Measurements from ENCODE around the gene HCRTR1. TPM values are rescaled to one million over a fixed set of nuclear protein-coding genes. Genes with fewer than 3 reads are reported as not detected.
A peak's percentile ranks its signal among the peaks of the same experiment; 100 is the strongest.

Gene HCRTR1
- total RNA-seq, 1 donor from 2014 or later = not detected

DNA sequence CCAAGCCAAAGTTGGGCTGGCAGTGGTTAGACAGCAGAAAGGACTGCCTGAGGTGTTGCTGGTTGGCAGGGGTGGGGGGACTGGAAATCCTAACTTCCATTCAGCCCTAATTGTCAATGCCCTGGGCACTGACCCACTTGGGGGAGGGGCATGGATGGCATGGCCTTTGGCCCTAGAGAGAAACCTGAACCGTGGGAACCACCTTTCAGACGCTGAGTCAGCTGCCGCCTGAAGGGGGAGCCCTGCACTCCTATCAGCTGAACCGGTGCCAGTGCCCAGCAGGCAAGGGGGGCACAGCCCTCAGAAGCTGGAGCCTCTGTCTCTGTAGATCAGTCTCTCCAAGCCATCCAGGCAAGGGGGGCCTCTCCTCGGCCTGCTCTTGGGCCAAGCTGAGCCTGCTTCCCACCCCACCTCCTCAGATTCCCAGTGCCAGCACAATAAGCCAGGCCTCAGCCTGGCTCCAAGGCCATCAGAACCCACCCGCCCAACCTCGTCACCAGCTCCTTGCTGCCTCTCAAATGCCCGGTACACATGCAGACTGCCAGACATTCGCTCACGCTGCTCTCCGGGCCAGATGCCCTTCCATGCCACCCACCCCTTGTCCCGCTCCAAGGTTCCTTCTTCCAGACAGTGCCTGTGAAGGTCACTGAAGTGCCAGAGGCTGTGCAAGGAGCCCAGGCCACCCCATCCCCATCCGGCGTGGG is 29.6 kb upstream of the HCRTR1 start:
- H3K9me3 Mint-ChIP-seq (ENCODE audit: low read depth) = no peaks in the 10 kb centered on the region
- TF ChIP-seq, protein P1, sequence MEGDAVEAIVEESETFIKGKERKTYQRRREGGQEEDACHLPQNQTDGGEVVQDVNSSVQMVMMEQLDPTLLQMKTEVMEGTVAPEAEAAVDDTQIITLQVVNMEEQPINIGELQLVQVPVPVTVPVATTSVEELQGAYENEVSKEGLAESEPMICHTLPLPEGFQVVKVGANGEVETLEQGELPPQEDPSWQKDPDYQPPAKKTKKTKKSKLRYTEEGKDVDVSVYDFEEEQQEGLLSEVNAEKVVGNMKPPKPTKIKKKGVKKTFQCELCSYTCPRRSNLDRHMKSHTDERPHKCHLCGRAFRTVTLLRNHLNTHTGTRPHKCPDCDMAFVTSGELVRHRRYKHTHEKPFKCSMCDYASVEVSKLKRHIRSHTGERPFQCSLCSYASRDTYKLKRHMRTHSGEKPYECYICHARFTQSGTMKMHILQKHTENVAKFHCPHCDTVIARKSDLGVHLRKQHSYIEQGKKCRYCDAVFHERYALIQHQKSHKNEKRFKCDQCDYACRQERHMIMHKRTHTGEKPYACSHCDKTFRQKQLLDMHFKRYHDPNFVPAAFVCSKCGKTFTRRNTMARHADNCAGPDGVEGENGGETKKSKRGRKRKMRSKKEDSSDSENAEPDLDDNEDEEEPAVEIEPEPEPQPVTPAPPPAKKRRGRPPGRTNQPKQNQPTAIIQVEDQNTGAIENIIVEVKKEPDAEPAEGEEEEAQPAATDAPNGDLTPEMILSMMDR (IDR thresholded peaks at IDR 0.05; ENCODE audit: unreplicated experiment) = peak; percentile 64
- H3K4me1 Mint-ChIP-seq (ENCODE audit: low read depth) = peaks cover 1% of the 10 kb centered on the region
- peak overlapping the region; percentile 81 for H3K27ac Mint-ChIP-seq
- H3K27me3 Mint-ChIP-seq = peaks cover 39% of the 10 kb centered on the region
- no peaks in the 10 kb centered on the region for H3K36me3 Mint-ChIP-seq (ENCODE audit: insufficient read depth)
- no peak for DNase-seq (ENCODE audit: low spot score, unreplicated experiment)
- no peak overlapping the region for H3K4me3 Mint-ChIP-seq (ENCODE audit: low read depth)

DNA sequence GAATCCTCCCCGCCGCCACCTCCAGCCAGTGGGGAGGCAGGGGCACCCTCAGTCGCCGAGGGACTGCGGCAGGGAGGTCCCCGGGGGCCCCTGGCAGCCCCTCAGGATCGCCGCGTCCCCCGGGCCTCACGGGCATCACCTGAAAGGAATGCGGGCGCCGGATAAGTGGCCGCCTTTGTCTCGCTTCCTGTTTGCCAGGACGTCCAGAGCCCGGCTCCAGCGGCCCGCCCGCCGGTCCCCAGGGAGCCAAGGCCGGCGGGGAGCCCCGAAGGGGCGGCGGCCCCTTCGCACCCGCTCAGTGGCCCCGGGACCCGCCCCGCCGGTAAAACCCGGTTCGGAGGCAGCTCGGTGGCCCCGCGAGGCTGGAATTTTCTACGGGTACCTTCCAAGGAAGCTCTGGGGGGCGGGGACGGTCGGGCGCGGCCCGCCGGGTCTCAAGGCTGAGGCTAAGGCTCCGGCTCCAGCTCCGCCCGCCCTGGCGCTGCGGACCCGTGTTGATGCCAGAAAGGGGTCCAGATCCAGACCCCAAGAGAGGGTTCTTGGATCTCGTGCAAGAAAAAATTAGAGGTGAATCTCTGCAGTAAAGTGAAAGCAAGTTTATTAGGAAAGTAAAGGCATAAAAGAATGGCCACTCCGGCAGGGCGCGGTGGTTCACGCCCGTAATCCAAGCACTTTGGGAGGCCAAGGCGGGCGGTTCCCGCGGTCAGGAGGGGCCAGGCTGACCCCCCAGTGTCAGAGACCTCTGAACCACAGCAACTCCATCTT is 28.6 kb upstream of the HCRTR1 start:
- no peaks in the 10 kb centered on the region for H3K9me3 Mint-ChIP-seq (ENCODE audit: low read depth)
- H3K36me3 Mint-ChIP-seq (ENCODE audit: insufficient read depth) = no peaks in the 10 kb centered on the region
- H3K4me3 Mint-ChIP-seq (ENCODE audit: low read depth) = no peak overlapping the region
- TF ChIP-seq, protein P1 (IDR thresholded peaks at IDR 0.05; ENCODE audit: unreplicated experiment) = no peak
- no peak overlapping the region for H3K27ac Mint-ChIP-seq
- peaks cover 40% of the 10 kb centered on the region for H3K27me3 Mint-ChIP-seq
- no peak for DNase-seq (ENCODE audit: low spot score, unreplicated experiment)
- peaks cover 1% of the 10 kb centered on the region for H3K4me1 Mint-ChIP-seq (ENCODE audit: low read depth)

DNA sequence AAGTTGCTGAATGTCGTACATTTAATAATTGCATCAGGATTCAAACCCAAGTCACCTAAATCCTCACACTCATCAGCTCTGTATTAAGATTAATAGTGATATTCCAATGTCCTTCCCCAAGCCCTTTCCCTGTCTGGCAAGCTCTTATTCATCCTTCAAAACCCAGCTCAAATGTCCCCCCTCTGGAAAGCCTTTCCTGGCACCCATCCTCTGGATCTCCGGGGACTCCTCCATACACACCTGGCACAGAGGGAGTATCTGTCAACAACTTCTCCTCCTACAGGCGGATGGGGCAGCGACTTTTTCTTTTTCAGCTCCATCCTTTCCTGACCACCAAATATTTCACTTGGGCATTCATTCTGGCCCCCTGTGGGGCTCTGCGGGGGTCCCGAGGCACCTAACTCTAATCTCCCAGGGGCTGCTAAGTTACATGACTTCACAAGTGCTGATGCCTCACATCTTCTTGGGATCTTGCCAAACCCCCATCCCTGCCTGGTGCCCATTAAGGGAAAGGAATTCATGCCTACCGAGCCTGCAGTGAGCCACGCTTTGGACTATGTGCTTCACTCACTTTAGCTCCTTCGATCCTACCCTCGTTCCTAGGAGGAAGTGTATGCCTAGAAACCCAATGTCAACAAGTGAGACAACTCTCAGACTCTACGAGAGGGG is 25.9 kb upstream of the HCRTR1 start:
- DNase-seq (ENCODE audit: low spot score, unreplicated experiment) = no peak
- Mint-ChIP-seq H3K27ac (no peak overlapping the region), H3K4me3 (ENCODE audit: low read depth) (no peak overlapping the region), H3K27me3 (peaks cover 41% of the 10 kb centered on the region), H3K4me1 (ENCODE audit: low read depth) (peaks cover 1% of the 10 kb centered on the region), H3K36me3 (ENCODE audit: insufficient read depth) (no peaks in the 10 kb centered on the region), H3K9me3 (ENCODE audit: low read depth) (no peaks in the 10 kb centered on the region)
- TF ChIP-seq, protein P1 (IDR thresholded peaks at IDR 0.05; ENCODE audit: unreplicated experiment) = no peak

DNA sequence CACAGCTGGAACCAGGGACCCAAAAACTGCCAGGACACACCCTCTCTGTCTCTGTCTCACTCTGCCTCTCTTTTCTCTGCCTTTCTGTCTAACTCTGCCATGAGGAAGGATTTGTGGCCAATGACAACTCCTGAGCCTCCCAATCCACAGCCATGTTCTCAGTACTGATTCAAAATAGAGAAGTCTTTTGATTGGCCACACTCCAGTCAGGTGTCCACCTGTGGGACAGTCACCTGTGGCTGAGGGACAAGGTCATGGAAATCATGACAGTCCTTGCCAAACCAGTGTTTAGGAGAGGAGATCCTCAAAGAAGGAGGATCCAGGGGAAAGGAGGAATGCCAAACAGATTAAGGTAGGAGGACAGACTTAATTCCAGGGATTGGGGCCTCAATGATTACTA is 25.4 kb upstream of the HCRTR1 start:
- Mint-ChIP-seq H3K9me3 (ENCODE audit: low read depth) (no peaks in the 10 kb centered on the region), H3K27ac (no peak overlapping the region), H3K4me1 (ENCODE audit: low read depth) (peaks cover 1% of the 10 kb centered on the region), H3K36me3 (ENCODE audit: insufficient read depth) (no peaks in the 10 kb centered on the region), H3K4me3 (ENCODE audit: low read depth) (no peak overlapping the region), H3K27me3 (peaks cover 41% of the 10 kb centered on the region)
- no peak for DNase-seq (ENCODE audit: low spot score, unreplicated experiment)
- TF ChIP-seq, protein P1 (IDR thresholded peaks at IDR 0.05; ENCODE audit: unreplicated experiment) = no peak

DNA sequence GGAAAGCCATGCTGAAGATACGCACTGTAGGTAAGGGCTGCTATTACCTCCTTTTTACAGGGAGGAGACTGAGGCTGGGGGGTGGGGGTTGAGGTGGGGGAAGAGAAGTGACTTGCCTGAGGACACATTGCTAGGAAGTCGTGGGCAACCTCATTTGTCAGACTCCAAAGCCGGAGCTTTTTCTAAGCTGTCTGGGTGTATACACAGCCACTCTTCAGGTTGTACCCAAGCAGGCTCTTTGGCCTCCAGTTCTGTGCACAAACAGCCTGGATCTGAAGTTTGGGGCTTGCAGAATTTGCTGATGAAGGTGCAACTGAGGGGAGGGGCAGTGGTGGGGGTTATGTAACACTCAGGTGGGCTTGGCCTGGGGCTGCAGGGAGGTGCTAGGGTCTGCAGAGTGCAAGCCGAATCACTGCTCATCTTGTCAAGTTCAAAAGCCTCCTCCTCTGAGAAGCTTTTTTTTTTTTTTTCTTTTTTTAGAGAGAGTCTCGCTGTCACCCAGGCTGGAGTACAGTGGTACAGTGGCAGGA is 24.3 kb upstream of the HCRTR1 start:
- no peaks in the 10 kb centered on the region for H3K9me3 Mint-ChIP-seq (ENCODE audit: low read depth)
- peaks cover 36% of the 10 kb centered on the region for H3K27me3 Mint-ChIP-seq
- H3K27ac Mint-ChIP-seq = no peak overlapping the region
- H3K4me3 Mint-ChIP-seq (ENCODE audit: low read depth) = no peak overlapping the region
- H3K4me1 Mint-ChIP-seq (ENCODE audit: low read depth) = no peaks in the 10 kb centered on the region
- no peak for DNase-seq (ENCODE audit: low spot score, unreplicated experiment)
- TF ChIP-seq, protein P1 (IDR thresholded peaks at IDR 0.05; ENCODE audit: unreplicated experiment) = no peak
- H3K36me3 Mint-ChIP-seq (ENCODE audit: insufficient read depth) = no peaks in the 10 kb centered on the region
